Adrenal gland (tissue), 12 donors: ENCODE measurements around the gene CASKIN2. TPM values are rescaled to one million over a fixed set of nuclear protein-coding genes. Genes with fewer than 3 reads are reported as not detected.

Experiments used
- DNase-seq, 7 donors: peaks; one replicate each; pipeline ENCODE4 v3.0.0-alpha.2; 2019 to 2020
- H3K27ac ChIP-seq, 5 donors: fragments of 200-600 bp; sonication (generic) in 4 of 5; 1 replicate in 3 of 5; 2 replicates in 2 of 5; pipeline versions ENCODE4 v1.5.1 to v1.8.0; 2016 to 2020; ENCODE audit warnings: mild to moderate bottlenecking in 1 of 5
- H3K27me3 ChIP-seq: fragments of 200-600 bp; 2 replicates; pipeline ENCODE4 v1.8.0; 2021
- H3K36me3 ChIP-seq, 2 donors: fragments of 200-600 bp; replicated peaks in 1 of 2; 1 replicate in 1 of 2; 2 replicates in 1 of 2; pipeline versions ENCODE4 v1.5.1 to v1.8.0; 2018 to 2022
- H3K4me1 ChIP-seq, 2 donors: fragments of 200-600 bp; replicated peaks in 1 of 2; 1 replicate in 1 of 2; 2 replicates in 1 of 2; pipeline versions ENCODE4 v1.5.1 to v1.8.0; 2018 to 2021
- H3K4me3 ChIP-seq, 4 donors: fragments of 200-600 bp; sonication (generic) in 3 of 4; one replicate each; pipeline ENCODE4 v1.5.1; 2016 to 2018
- H3K9me3 ChIP-seq, 3 donors: fragments of 200-600 bp; sonication (generic) in 1 of 3; replicated peaks in 1 of 3; 1 replicate in 2 of 3; 2 replicates in 1 of 3; pipeline versions ENCODE4 v1.5.1 to v1.8.0; 2016 to 2021
- CTCF ChIP-seq, 6 experiments: fragments of 450-650 bp in 4 of 6; fragments of 200-600 bp in 2 of 6; sonication (generic) in 1 of 6; IDR thresholded peaks; 1 replicate in 5 of 6; 2 replicates in 1 of 6; pipeline versions ENCODE4 v1.5.1 to v1.8.0; 2016 to 2021; ENCODE audit warnings: antibody characterized with exemption in 6 of 6, mild to moderate bottlenecking in 2 of 6, moderate library complexity in 1 of 6
- POLR2A ChIP-seq, 2 donors: fragments of 450-650 bp; IDR thresholded peaks; one replicate each; pipeline ENCODE4 v1.6.1; 2017; ENCODE audit warnings: antibody characterized with exemption in 2 of 2, mild to moderate bottlenecking in 2 of 2, moderate library complexity in 1 of 2
- WGBS, 4 donors: extraction: QIAGEN DNeasy Blood & Tissue Kit in 2 of 4; methylation state at CpG; one replicate each; pipeline versions ENCODE4 v1.1.5 to v1.1.7; 2013 to 2017; 5-methylcytosine and 5-hydroxymethylcytosine counted together
- intact Hi-C, 2 donors: fragments of 100-400 bp; cut with DNase I; formaldehyde crosslinking; loops; one replicate each; pipeline versions ENCODE4 v1.14.1 to v1.15.0; 2022 to 2023
- polyA plus RNA-seq, 3 donors: library from polyadenylated mRNA; stranded (reverse); fragments of 200-250 nt in 2 of 3; fragments of 350-450 nt in 1 of 3; fragmentation: Illumina TruSeq in 1 of 3; extraction: RNeasy Lipid Tissue Mini Kit (QIAGEN cat#74804) in 1 of 3; gene quantifications; one replicate each; pipeline ENCODE4 v1.2.3, GENCODE V29; 2013 to 2014
- total RNA-seq, 9 donors: library from RNA; depleted of rRNA in 4 of 9; stranded (reverse); fragments of >200 nt in 4 of 9; fragments of 120-200 nt in 1 of 9; fragmentation: NEBNext Ultra II Directional in 1 of 9; extraction: Animal tissue kit (Norgen Biotek cat#: 25700) in 1 of 9; gene quantifications; one replicate each; pipeline versions ENCODE4 v1.1.0 to v1.2.4, GENCODE V29; 2013 to 2023
- donor health status: healthy with polysubstance abuse.
- donor health status: Bipolar disorder and iron deficiency.
- donor health status: DM: yes; HTN: yes; CAD: no.
- donor health status: DM: no; HTN: no; CAD: no.
- donor health status: DM: no; HTN: no; CAD: no.
- donor health status: DM: yes; HTN: yes; CAD: no.

CASKIN2 gene
- total and polyA plus RNA-seq, 12 donors, result 10.1 to 90.8 (median 35.3) TPM

GRCh38 chr17:75491680-75492079 is 23.7 kb downstream of the CASKIN2 start:
- Histone ChIP-seq H3K4me1 (peaks cover 0 to 17% of the 10 kb centered on the region in 2 donors), H3K4me3 (no peak overlapping the region), H3K27ac (peak overlapping the region in 1 of 5 donors; percentile 52), H3K36me3 (peaks cover 0 to 67% of the 10 kb centered on the region in 2 donors), H3K27me3 (no peaks in the 10 kb centered on the region), H3K9me3 (no peaks in the 10 kb centered on the region)
- 88 to 92% (median 91%) methylated on average over 1 to 15 of the region's 15 CpGs for WGBS, 4 donors
- intact Hi-C loops, result no loop called here
- no peak for DNase-seq
- TF ChIP-seq CTCF (IDR thresholded peaks at IDR 0.05) (no peak), POLR2A (IDR thresholded peaks at IDR 0.05) (no peak)

GRCh38 chr17:75490953-75491649 is 24.2 kb downstream of the CASKIN2 start:
- H3K27me3 ChIP-seq, result no peaks in the 10 kb centered on the region
- WGBS, 4 donors, result 82 to 89% (median 84%) methylated on average over 12 to 19 of the region's 19 CpGs
- intact Hi-C loops, result no loop called here
- TF ChIP-seq POLR2A (IDR thresholded peaks at IDR 0.05) (no peak), CTCF (IDR thresholded peaks at IDR 0.05) (no peak)
- no peaks in the 10 kb centered on the region for H3K9me3 ChIP-seq
- peaks cover 0 to 23% of the 10 kb centered on the region in 2 donors for H3K4me1 ChIP-seq
- H3K4me3 ChIP-seq, result no peak overlapping the region
- peak overlapping the region in 1 of 5 donors; percentile 52 for H3K27ac ChIP-seq
- DNase-seq, result no peak
- peaks cover 0 to 62% of the 10 kb centered on the region in 2 donors for H3K36me3 ChIP-seq

- no peak overlapping the region for H3K4me3 ChIP-seq
- peaks cover 1 to 31% of the 10 kb centered on the region in 2 donors for H3K4me1 ChIP-seq
- H3K9me3 ChIP-seq, result no peaks in the 10 kb centered on the region
- intact Hi-C loops, result no loop called here
- no peaks in the 10 kb centered on the region for H3K27me3 ChIP-seq
- DNase-seq, result no peak
- H3K27ac ChIP-seq, result peak overlapping the region in 1 of 5 donors; percentile 52
- TF ChIP-seq CTCF (IDR thresholded peaks at IDR 0.05) (no peak), POLR2A (IDR thresholded peaks at IDR 0.05) (no peak)
- H3K36me3 ChIP-seq, result peaks cover 0 to 53% of the 10 kb centered on the region in 2 donors
- 73 to 93% (median 78%) methylated on average over 8 to 14 of the region's 14 CpGs for WGBS, 4 donors
Observed at GRCh38 chr17:75490173-75490743, 25.1 kb downstream of the CASKIN2 start.

- Histone ChIP-seq H3K27ac (peak overlapping the region in 1 of 5 donors; percentile 39), H3K27me3 (no peaks in the 10 kb centered on the region), H3K4me3 (no peak overlapping the region), H3K9me3 (no peaks in the 10 kb centered on the region), H3K36me3 (peaks cover 0 to 46% of the 10 kb centered on the region in 2 donors), H3K4me1 (peaks cover 6 to 38% of the 10 kb centered on the region in 2 donors)
- intact Hi-C loops, result no loop called here
- DNase-seq, result no peak
- 70 to 85% (median 80%) methylated on average over 9 to 14 of the region's 14 CpGs for WGBS, 4 donors
- TF ChIP-seq POLR2A (IDR thresholded peaks at IDR 0.05) (no peak), CTCF (IDR thresholded peaks at IDR 0.05) (no peak)
Observed at GRCh38 chr17:75489511-75489955, 25.8 kb downstream of the CASKIN2 start.
